ENCODE results near the gene MRPL2.
"Not testable (repeated sequence)": the region's sequence is repeated elsewhere in the genome, so short reads cannot be mapped to it uniquely, and the experiment has no call there.

The MRPL2 gene

DNA sequence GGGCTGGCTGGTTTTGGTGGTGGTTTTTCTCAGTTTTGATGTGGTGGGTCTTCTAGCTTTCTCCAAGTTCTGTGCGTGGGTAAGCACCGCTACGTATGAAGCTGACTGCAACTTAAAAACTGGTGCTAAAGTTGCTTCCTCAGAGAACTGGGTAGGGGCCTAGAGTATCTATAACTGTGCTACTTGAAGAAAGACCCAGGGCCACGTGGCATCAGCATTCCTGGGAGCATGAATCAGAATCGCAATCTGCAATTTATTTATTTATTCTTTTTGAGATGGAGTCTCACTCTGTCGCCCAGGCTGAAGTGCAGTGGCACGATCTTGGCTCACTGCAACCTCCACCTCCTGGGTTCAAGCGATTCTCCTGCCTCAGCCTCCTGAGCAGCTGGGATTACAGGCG, 22.7 kb upstream of the MRPL2 start:
- DNase-seq, result not testable (repeated sequence)

GRCh38 chr6:43081043-43081442, 21.8 kb upstream of the MRPL2 start:
- DNase-seq, result no peak

GRCh38 chr6:43078691-43079090, 19.5 kb upstream of the MRPL2 start:
- DNase-seq, result no peak

DNA sequence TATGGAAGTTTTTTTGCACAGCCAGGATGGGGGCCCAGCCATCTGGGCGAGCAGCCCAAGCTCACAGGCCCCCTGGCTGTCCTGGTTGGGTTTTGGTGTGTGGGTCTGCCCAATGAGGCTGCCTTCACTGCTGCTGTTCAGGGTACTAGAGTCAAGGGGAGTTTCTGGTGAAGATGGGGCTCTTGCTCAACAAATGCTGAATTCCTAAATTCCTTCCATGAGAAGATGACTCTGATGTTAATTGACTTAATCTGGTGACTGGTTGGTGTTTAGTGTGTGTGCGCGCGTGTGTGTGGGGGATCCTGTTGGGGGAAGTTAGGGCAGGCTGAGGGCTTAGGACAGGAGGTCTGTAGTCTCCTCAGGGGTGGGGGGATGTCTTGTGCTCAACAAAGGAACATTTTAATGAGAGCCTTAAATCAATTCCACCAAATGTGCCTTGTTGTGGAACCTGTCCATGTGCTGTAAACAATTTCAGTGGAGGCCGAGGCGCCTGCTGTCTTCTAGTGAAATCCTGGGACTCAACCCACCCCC, 18.8 kb upstream of the MRPL2 start:
- no peak for DNase-seq

DNA sequence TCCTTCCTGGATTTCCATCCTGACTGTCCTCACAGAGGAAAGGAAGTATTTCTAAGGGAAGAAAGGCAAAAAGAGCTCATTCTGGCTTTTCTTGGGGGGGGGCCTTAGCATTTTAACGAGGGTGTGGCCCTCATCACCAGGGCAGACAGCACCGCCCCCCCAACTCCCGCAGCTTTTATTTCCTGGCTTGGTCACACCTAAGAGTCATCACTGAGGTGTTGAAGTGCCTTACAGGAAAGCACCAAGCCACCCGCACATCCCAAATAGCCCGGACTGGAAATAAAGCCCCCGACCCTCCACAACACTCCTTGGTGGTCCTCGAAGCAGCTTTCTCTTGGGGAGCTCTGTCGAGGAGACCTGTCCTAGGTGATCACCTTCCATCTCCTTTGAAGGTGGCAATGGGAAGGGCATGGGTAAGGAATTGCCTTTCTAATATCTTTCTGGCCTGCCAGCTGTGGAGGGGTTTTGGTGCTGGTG, 18.1 kb upstream of the MRPL2 start:
- DNase-seq, result no peak

DNA sequence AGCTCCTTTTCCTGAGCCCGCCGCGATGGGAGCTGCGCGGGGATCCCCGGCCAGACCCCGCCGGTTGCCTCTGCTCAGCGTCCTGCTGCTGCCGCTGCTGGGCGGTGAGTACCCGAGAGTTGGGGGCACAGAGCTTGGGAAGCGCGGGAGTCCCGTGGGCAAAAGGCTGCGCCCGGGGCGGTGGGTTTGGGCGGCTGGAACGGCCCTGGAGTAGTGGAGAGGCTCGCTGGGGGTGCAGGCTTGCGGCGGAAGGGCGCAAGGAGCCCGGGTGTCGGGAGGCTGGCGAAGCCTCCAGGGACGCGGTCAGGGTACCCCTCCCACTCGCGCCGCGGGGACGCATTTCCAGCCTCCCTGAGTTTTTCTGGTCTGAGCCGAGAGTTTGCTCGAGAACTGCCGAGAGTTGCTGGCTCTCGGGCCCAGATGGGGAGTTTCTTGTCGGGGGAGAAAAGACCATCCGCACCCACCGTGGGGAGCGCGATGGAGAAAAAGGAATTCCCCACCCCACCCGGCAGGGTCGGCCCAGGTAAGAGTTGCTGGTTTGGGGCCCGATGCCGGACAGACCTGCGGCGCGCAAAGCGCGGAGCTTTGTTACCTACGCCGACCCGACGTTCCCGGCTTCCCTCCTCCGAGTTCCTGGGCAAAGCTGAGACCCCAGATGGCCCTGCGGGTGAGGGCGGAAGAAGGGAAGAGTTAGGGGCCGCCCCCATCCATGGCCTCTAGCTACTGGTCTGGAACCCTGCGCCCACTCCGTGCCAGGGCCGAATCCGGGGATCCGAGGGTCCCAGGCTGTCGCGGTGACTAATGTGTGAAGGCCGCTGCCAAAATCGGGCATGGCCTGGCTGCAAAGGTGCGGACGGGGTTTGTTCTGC, 17.5 kb upstream of the MRPL2 start:
- DNase-seq, result no peak

DNA sequence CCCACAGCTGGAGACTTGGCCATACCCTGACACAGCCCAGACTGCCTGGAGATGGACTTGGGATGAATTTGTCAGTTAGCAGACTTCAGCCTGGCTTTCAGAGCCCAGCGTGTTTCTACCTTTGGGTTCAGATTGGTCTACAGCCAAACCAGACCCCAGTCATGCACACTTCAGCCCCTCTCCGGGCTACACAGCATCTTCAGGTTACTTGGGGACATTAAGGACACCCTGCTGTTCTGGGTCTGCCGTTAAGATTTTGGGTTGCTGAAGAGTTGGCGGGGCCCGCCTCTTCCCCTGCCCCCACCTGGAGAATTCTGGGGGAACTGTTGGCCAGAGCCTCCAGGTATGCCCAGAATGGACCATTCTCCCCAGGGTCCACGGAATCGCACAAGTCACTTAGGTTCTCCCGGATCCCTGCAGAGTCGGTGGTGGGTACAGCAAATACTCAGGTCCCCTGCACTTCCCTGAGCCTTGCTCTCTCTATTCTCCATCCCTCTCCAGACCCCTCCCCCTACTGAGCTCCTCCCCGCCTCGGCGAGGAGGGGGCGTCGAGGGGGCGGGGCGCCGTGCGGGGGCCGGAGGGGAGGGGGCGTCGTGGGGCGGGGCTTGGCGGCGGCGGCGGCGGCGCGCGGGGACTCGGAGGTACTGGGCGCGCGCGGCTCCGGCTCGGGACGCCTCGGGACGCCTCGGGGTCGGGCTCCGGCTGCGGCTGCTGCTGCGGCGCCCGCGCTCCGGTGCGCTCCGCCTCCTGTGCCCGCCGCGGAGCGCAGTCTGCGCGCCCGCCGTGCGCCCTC, 16.6 kb upstream of the MRPL2 start, which contains the start of gene PTK7:
PTK7 (plus strand) TSS at position 645 of the 794 bp plus-strand sequence. CDS start 175 bp downstream, outside the sequence.
- DNase-seq, result peak; percentile 30

DNA sequence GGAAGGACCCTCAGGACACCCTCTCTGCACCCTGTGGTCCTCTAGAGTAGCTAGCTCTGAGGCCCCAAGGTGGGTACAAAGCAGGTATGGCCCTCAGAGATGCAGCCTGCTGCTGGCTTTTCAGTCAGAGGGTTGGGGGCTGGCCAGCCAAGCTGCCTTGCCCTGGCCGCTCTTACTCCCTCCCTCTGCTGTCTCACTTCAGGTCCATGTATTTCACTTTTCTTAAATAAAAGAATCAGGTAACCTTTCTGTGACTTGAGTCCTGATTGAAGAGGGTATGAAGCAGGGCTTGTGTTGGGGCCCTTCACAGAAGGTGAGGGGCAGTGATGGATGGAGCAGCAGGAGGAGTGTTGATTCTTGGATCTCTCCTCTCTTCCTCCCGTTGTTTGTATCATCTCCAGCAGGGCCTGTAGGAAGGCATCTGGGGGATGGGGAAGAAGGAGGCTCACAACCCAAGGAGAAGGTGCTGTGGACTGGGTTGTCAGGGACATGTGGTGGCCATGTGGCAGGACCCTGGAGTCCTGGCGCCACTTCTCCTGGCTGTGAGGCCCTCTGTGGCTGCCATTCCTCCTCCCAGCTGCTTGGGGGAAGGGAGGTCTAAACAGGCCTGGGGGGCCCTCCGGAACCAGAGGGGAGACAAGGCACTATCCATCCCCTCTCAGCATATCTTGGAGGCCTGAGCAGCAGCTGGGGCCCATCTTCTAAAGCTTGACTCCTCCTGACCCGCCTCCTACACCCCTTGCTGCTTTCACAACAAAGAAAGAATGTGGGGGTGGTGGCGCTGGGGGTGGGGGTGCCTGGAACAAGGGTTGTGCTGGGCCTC, 15.8 kb upstream of the MRPL2 start:
- no peak for DNase-seq

DNA sequence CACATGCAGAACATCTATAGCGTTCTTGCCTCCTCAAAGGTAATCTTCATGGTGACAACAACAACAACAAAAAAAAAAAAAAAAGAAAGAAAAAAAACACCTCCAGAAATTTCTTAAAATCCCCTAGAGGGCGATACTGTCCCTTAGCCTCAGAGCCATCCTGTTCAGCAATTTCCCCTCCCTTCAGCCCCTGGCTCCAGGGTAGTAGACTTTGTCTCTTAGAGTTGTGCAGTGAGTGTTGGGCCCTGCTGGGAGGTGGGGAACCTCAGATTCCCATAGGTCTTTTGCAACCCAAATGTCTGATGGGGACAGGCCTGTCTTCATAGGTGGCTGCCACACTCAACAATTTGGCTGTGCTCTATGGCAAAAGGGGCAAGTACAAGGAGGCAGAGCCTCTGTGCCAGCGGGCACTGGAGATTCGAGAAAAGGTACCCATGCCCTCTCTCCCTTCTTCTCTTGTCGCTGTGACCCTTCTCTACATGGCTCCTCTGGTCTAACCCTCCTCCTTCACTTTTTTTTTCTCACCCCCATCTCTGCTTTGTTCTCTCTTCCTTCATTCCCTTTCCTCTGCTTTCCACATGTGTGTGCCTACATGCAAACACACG, 10.9 kb upstream of the MRPL2 start:
- peak; percentile 46 for DNase-seq

DNA sequence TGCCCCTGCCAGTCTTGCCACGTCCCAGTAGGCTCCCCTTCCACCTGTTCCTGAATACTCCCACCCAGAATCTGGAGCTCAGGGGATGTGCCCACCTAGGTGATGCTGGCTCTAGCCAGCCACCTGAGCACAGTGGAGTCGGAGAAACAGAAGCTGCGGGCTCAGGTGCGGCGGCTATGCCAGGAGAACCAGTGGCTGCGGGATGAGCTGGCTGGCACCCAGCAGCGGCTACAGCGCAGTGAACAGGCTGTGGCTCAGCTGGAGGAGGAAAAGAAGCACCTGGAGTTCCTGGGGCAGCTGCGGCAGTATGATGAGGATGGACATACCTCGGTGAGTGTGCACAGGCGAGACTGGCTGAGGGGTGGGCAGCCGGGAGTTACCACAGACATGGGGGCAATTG, 3.6 kb upstream of the MRPL2 start:
- DNase-seq, result no peak

DNA sequence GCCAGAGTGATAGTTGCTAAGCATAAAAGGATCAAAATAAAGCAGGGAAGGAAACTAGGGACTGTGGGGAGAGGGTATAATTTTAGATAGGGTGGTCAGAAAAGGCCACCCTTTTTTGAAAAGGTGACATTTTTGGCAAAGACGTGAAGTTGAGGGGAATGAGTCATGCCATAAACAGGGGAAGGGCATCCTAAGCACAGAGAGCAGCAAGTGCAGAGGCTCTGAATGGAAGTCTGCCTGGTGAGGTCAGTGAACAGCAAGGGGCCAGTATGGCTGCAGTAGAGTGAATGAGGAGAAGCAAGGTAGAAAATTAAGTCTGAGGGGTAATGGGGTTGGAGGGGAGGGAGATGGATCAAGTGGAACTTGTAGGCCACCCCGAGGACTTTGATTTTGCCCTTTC, 2.6 kb upstream of the MRPL2 start:
- DNase-seq, result no peak

- no peak for DNase-seq
Measured at GRCh38 chr6:43060755-43061633, 1.8 kb upstream of the MRPL2 start.

DNA sequence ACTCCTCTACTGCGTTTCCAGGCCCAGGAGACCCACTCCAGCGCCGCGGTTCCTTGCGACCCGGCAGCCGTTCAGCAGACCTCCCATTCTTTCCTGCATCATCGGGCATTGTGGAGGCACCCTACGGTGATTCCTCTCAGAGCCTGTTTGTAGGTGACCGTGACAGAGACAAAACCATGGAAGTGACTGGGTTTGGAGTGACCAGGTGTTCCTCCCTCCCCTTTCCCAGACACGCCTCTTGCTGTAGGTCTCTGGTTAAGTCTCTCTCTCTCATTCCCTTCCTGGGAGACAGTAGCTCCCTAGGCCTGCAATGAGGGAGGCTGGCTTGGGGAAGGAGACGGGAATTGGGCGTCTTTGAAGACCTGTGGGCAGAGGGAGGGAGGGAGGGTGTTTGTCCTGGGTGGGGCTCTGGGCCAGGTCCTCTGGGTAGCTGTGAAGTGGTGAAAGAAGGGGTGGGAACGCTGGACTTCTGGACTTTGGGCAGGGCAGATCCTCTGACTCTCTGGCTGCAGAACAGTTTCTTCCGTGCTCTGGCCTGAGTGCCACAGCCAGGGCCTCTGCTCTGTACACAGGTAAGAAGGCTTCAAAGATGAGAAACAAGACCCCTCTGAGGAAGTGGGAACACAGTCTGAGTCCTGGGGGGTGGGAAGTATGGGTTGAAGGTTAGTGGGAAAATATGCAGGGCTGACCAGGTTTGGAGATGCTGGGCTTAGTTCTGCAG, 960 bp upstream of the MRPL2 start:
- DNase-seq, result no peak

DNA sequence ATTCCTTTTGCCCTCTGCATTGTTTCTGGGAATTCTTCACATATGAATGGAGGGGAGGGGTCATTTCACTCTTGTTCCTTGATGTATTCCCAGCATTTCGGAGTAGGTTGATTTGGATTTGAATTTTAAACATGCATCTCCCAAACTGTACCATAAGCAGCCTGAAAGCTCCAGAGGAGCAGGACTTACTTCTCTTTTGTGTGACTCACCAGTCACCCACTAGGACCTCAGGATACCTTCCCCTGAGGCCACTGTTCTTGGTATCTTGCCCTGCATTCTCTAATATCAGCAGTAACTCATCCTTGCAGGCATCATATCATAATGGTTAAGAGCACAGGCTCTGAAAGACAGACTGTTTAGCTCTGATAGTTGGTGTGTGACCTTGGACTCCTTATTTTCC, 703 bp downstream of the MRPL2 start:
- DNase-seq, result no peak

DNA sequence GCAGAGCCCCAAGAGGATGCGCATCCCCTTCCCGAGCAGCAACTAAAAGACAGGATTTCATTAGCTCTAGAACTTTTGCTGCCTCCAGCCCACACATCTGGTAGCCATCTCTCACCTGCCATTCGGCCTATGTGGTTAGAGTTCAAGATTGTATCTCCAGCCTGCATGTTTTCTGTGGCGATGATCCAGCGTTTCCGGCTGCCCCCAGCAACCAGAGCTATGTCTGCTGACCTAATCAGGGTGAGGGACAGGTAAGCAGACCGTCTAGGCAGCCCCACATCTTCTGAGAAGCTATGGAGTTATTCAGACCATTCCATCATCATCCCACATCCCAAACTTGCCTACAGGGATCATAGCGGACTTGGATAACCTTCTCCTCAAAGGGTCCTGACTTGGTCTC, 3.3 kb downstream of the MRPL2 start:
- no peak for DNase-seq

DNA sequence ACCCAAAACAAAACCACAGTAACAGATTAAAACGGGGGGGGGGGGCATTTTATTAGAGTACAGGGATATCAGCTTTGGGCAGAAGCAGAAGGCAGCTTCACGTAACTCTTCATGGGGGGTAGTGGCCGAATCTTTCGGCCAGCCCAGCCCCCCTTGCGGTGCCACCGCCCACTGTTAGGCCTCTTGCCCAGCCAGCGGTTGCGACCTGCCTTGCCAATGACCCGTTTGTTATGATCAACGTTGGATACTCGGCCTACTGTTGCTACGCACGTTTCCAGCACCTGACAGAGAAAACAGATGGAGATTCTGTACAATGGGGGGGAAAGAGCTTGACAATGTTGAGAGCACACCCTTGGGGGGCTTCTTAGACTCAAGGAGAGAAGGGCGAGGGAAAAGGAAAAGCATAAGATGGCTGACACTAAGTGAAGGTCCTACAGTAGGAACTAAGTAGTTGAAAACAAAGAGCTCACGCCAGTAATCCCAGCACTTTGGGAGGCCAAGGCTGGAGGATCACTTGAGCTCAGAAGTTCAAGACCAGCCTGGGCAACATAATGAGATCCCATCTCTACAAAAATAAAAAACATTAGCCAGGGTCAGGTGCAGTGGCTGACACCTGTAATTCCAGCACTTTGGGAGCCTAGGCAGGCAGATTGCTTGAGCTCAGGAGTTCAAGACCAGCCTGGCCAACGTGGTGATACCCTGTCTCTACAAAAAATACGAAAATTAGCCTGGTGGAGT, 4.9 kb downstream of the MRPL2 start:
- no peak for DNase-seq

DNA sequence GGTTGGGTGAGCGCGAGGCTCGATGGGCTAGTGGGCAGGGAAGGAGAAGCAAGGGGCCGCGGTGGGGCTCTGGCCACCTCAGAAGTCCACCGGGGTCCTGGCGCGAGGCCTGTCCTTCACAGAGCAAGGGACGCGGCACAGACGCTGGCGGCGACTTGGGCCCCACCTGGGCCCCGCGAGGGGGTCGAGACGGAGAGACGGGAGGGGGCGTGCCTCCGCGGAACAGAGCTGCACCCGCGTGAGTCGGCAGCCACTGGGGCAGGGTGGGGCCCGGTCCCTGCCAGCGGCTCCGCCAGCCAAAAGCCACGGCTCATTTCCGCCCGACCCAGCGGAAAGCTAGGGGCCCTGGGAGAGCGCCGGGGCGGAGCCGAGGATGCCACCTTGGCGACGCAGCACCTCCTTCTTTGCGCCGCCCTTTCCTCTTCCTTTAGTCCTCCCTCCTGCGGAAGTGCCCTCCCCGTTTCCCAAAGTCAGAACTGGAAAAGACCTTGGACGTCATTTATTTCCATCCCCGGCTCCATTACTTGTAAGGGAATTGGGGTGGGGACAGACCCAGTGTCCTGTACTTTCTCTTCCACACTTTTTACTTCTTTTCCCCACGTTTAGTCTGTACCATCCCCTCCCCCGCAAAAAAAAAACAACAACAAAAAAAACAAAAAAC, 5.6 kb downstream of the MRPL2 start, which contains the start of gene CUL7:
CUL7 (minus strand) TSS at position 307 of the 661 bp plus-strand sequence. CDS start 1,063 bp downstream, outside the sequence.
- DNase-seq, result peak; percentile 95

DNA sequence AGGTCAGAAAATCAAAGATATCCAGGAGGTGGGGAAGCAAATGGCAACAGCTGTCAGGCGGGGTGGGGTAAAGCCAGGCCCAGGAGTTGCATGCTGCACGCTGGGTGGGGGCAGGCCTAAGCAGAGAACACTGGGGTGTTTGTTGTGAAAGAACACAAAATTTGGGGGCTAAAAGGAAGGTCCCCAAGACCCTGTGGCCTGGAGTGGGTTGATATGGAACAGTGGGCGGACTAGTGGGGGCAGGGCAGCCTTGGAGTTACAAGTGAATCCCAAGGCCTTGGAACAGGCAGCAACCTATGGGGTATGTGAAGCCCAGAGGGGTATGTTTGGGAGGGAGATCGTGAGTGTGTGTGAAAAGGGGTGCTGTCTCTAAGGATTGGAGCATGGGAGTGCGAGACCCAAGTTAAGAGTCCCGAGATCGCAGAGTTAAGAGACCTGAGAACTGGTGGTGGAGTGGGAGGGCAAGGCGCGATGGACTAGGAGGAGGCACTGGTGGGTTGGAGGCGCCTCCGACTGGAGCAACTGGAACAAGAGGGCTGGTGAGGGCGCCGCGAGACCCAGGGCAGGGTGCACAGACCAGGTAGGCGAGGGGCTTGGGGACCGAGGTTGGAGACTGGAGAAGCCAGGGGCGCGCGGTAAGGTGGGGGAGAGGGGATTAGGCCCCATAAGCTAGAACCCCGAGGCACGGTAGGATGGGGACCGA, 6.2 kb downstream of the MRPL2 start:
- peak; percentile 45 for DNase-seq
